Activated T-helper 17 cell treated with anti-CD3 and anti-CD28 coated beads, Interleukin-2, amount 50 U/mL, for 72 hours (primary cell): ENCODE measurements around the gene MYO18B. TPM values are rescaled to one million over a fixed set of nuclear protein-coding genes. Genes with fewer than 3 reads are reported as not detected.

Source experiments
- ATAC-seq: fragments of 150-1000 bp; cut with Tn5 transposase; replicated peaks from 2 replicates; pipeline ENCODE4 v1.10.0; 2021; ENCODE audit warnings: mild to moderate bottlenecking, moderate library complexity
- H3K27ac Mint-ChIP-seq: one replicate; pipeline ENCODE4 v1.8.0; 2022; ENCODE audit warnings: mixed read lengths
- H3K27me3 Mint-ChIP-seq: one replicate; pipeline ENCODE4 v1.8.0; 2022; ENCODE audit warnings: mixed read lengths
- H3K36me3 Mint-ChIP-seq: one replicate; pipeline ENCODE4 v1.8.0; 2022; ENCODE audit warnings: low read depth, mild to moderate bottlenecking, mixed read lengths
- H3K4me1 Mint-ChIP-seq: one replicate; pipeline ENCODE4 v1.8.0; 2022; ENCODE audit warnings: mixed read lengths
- H3K4me3 Mint-ChIP-seq: one replicate; pipeline ENCODE4 v1.8.0; 2022; ENCODE audit warnings: mild to moderate bottlenecking, mixed read lengths
- H3K9me3 Mint-ChIP-seq: one replicate; pipeline ENCODE4 v1.8.0; 2022; ENCODE audit warnings: mixed read lengths
- total RNA-seq, 2 donors: library from RNA; stranded (reverse); gene quantifications; one replicate each; pipeline ENCODE4 v1.2.3, GENCODE V29; 2022

Gene MYO18B
- total RNA-seq, 2 donors from 2014 or later, result 2.3 to 4.3 TPM

- no peaks in the 10 kb centered on the region for H3K9me3 Mint-ChIP-seq
- no peak for ATAC-seq
- peaks cover 9% of the 10 kb centered on the region for H3K27me3 Mint-ChIP-seq
- H3K4me1 Mint-ChIP-seq, result no peaks in the 10 kb centered on the region
- H3K36me3 Mint-ChIP-seq, result no peaks in the 10 kb centered on the region
- H3K4me3 Mint-ChIP-seq, result no peak overlapping the region
- H3K27ac Mint-ChIP-seq, result no peak overlapping the region
These were observed 44.2 kb downstream of the MYO18B start for GRCh38 chr22:25786165-25786564.

- no peak overlapping the region for H3K4me3 Mint-ChIP-seq
- no peak for ATAC-seq
These were observed 49.6 kb downstream of the MYO18B start for GRCh38 chr22:25791556-25791955.

GRCh38 chr22:25795478-25795877 lies 53.5 kb downstream of the MYO18B start:
- Mint-ChIP-seq H3K4me3 (no peak overlapping the region), H3K27me3 (peaks cover 4% of the 10 kb centered on the region), H3K9me3 (no peaks in the 10 kb centered on the region), H3K27ac (no peak overlapping the region), H3K4me1 (no peaks in the 10 kb centered on the region), H3K36me3 (no peaks in the 10 kb centered on the region)
- no peak for ATAC-seq

More at GRCh38 chr22:25791556-25791955, 49.6 kb downstream of the MYO18B start:
- H3K9me3 Mint-ChIP-seq, result no peaks in the 10 kb centered on the region
- H3K27ac Mint-ChIP-seq, result no peak overlapping the region
- H3K27me3 Mint-ChIP-seq, result no peaks in the 10 kb centered on the region
- H3K4me1 Mint-ChIP-seq, result no peaks in the 10 kb centered on the region
- no peaks in the 10 kb centered on the region for H3K36me3 Mint-ChIP-seq

GRCh38 chr22:25797498-25798290 lies 55.7 kb downstream of the MYO18B start:
- Mint-ChIP-seq H3K9me3 (no peaks in the 10 kb centered on the region), H3K4me1 (no peaks in the 10 kb centered on the region), H3K36me3 (no peaks in the 10 kb centered on the region), H3K27me3 (peaks cover 4% of the 10 kb centered on the region), H3K4me3 (no peak overlapping the region), H3K27ac (no peak overlapping the region)
- no peak for ATAC-seq

- Mint-ChIP-seq H3K4me1 (no peaks in the 10 kb centered on the region), H3K27ac (no peak overlapping the region), H3K4me3 (no peak overlapping the region), H3K9me3 (no peaks in the 10 kb centered on the region), H3K36me3 (no peaks in the 10 kb centered on the region), H3K27me3 (peaks cover 4% of the 10 kb centered on the region)
- no peak for ATAC-seq
These were observed 58.8 kb downstream of the MYO18B start for GRCh38 chr22:25800766-25801165.

- H3K27me3 Mint-ChIP-seq, result peaks cover 10% of the 10 kb centered on the region
- peaks cover 3% of the 10 kb centered on the region for H3K9me3 Mint-ChIP-seq
- no peaks in the 10 kb centered on the region for H3K36me3 Mint-ChIP-seq
- H3K4me1 Mint-ChIP-seq, result no peaks in the 10 kb centered on the region
- no peak overlapping the region for H3K4me3 Mint-ChIP-seq
- no peak for ATAC-seq
- no peak overlapping the region for H3K27ac Mint-ChIP-seq
These were observed 60.0 kb downstream of the MYO18B start for GRCh38 chr22:25802018-25802417.

- Mint-ChIP-seq H3K36me3 (no peaks in the 10 kb centered on the region), H3K27ac (no peak overlapping the region), H3K9me3 (peaks cover 3% of the 10 kb centered on the region), H3K4me3 (no peak overlapping the region), H3K27me3 (peaks cover 6% of the 10 kb centered on the region), H3K4me1 (no peaks in the 10 kb centered on the region)
- no peak for ATAC-seq
These were observed 62.7 kb downstream of the MYO18B start for GRCh38 chr22:25804676-25805075.

- H3K27ac Mint-ChIP-seq, result no peak overlapping the region
- peaks cover 3% of the 10 kb centered on the region for H3K9me3 Mint-ChIP-seq
- H3K4me1 Mint-ChIP-seq, result no peaks in the 10 kb centered on the region
- no peak for ATAC-seq
- no peaks in the 10 kb centered on the region for H3K36me3 Mint-ChIP-seq
- peaks cover 9% of the 10 kb centered on the region for H3K27me3 Mint-ChIP-seq
- no peak overlapping the region for H3K4me3 Mint-ChIP-seq
These were observed 64.6 kb downstream of the MYO18B start for GRCh38 chr22:25806579-25806978.

- Mint-ChIP-seq H3K27ac (no peak overlapping the region), H3K9me3 (no peaks in the 10 kb centered on the region), H3K4me3 (no peak overlapping the region), H3K4me1 (no peaks in the 10 kb centered on the region), H3K36me3 (no peaks in the 10 kb centered on the region), H3K27me3 (peaks cover 22% of the 10 kb centered on the region)
- no peak for ATAC-seq
These were observed 72.7 kb downstream of the MYO18B start for GRCh38 chr22:25814685-25815084.

- H3K4me1 Mint-ChIP-seq, result peaks cover 3% of the 10 kb centered on the region
- ATAC-seq, result no peak
- no peak overlapping the region for H3K4me3 Mint-ChIP-seq
- peaks cover 4% of the 10 kb centered on the region for H3K9me3 Mint-ChIP-seq
- no peaks in the 10 kb centered on the region for H3K36me3 Mint-ChIP-seq
- peaks cover 25% of the 10 kb centered on the region for H3K27me3 Mint-ChIP-seq
- H3K27ac Mint-ChIP-seq, result no peak overlapping the region
These were observed 73.6 kb downstream of the MYO18B start for GRCh38 chr22:25815561-25815960.

GRCh38 chr22:25816522-25817059 lies 74.6 kb downstream of the MYO18B start:
- ATAC-seq, result no peak
- peaks cover 3% of the 10 kb centered on the region for H3K4me1 Mint-ChIP-seq
- peaks cover 24% of the 10 kb centered on the region for H3K27me3 Mint-ChIP-seq

GRCh38 chr22:25817092-25817943 lies 75.3 kb downstream of the MYO18B start:
- H3K4me3 Mint-ChIP-seq, result no peak overlapping the region
- H3K27ac Mint-ChIP-seq, result no peak overlapping the region
- no peak for ATAC-seq

More at GRCh38 chr22:25816522-25817059, 74.6 kb downstream of the MYO18B start:
- H3K27ac Mint-ChIP-seq, result no peak overlapping the region
- H3K36me3 Mint-ChIP-seq, result no peaks in the 10 kb centered on the region
- H3K9me3 Mint-ChIP-seq, result peaks cover 4% of the 10 kb centered on the region
- no peak overlapping the region for H3K4me3 Mint-ChIP-seq

GRCh38 chr22:25818541-25818940 lies 76.6 kb downstream of the MYO18B start:
- Mint-ChIP-seq H3K36me3 (no peaks in the 10 kb centered on the region), H3K4me1 (peaks cover 3% of the 10 kb centered on the region), H3K27me3 (peaks cover 34% of the 10 kb centered on the region), H3K9me3 (peaks cover 10% of the 10 kb centered on the region), H3K27ac (no peak overlapping the region), H3K4me3 (no peak overlapping the region)
- no peak for ATAC-seq

More at GRCh38 chr22:25817092-25817943, 75.3 kb downstream of the MYO18B start:
- H3K4me1 Mint-ChIP-seq, result peaks cover 3% of the 10 kb centered on the region
- peaks cover 27% of the 10 kb centered on the region for H3K27me3 Mint-ChIP-seq
- no peaks in the 10 kb centered on the region for H3K36me3 Mint-ChIP-seq
- H3K9me3 Mint-ChIP-seq, result peaks cover 8% of the 10 kb centered on the region

- no peak for ATAC-seq
- Mint-ChIP-seq H3K4me3 (no peak overlapping the region), H3K27me3 (peaks cover 37% of the 10 kb centered on the region), H3K36me3 (no peaks in the 10 kb centered on the region), H3K4me1 (peaks cover 3% of the 10 kb centered on the region), H3K27ac (no peak overlapping the region), H3K9me3 (peaks cover 10% of the 10 kb centered on the region)
These were observed 80.4 kb downstream of the MYO18B start for GRCh38 chr22:25822344-25822743.
